Upper lobe of left lung (tissue), 6 donors: ENCODE measurements around the gene ZNF292. TPM values are rescaled to one million over a fixed set of nuclear protein-coding genes. Genes with fewer than 3 reads are reported as not detected.

ENCODE experiments used
- ATAC-seq, 2 donors: fragments of 200-7000 bp; cut with Tn5 transposase; one replicate each; pipeline ENCODE4 v1.9.1; 2022; ENCODE audit warnings: mild to moderate bottlenecking in 2 of 2, moderate library complexity in 2 of 2; ENCODE audit not compliant: low FRiP score in 2 of 2
- DNase-seq, 2 donors: peaks; one replicate each; pipeline ENCODE4 v3.0.0-alpha.2; 2019 to 2020
- H3K27ac ChIP-seq, 4 donors: fragments of 200-600 bp; sonication (generic); one replicate each; pipeline ENCODE4 v1.5.1; 2016 to 2019
- H3K27me3 ChIP-seq, 4 donors: fragments of 200-600 bp; sonication (generic); one replicate each; pipeline ENCODE4 v1.5.1; 2017 to 2019
- H3K36me3 ChIP-seq, 4 donors: fragments of 200-600 bp; sonication (generic); one replicate each; pipeline ENCODE4 v1.5.1; 2016 to 2019
- H3K4me1 ChIP-seq, 4 donors: fragments of 200-600 bp; sonication (generic); one replicate each; pipeline ENCODE4 v1.5.1; 2018 to 2019
- H3K4me3 ChIP-seq, 4 donors: fragments of 200-600 bp; sonication (generic); one replicate each; pipeline ENCODE4 v1.5.1; 2017 to 2019; ENCODE audit warnings: mild to moderate bottlenecking in 2 of 4, moderate library complexity in 1 of 4
- H3K9me3 ChIP-seq, 4 donors: fragments of 200-600 bp; sonication (generic); one replicate each; pipeline ENCODE4 v1.5.1; 2018 to 2019
- CTCF ChIP-seq, 6 experiments: fragments of 450-650 bp in 4 of 6; fragments of 200-600 bp in 2 of 6; sonication (generic) in 2 of 6; IDR thresholded peaks; one replicate each; pipeline ENCODE4 v1.5.1; 2016 to 2019; ENCODE audit warnings: antibody characterized with exemption in 6 of 6
- EP300 ChIP-seq, 4 donors: sonication (generic); formaldehyde crosslinking; IDR thresholded peaks; one replicate each; pipeline ENCODE4 v1.5.1; 2017; ENCODE audit warnings: antibody characterized with exemption in 4 of 4, control low read depth in 2 of 4
- POLR2A ChIP-seq, 4 donors: fragments of 450-650 bp; IDR thresholded peaks; one replicate each; pipeline ENCODE4 v1.5.1; 2016 to 2017; ENCODE audit warnings: antibody characterized with exemption in 4 of 4, mild to moderate bottlenecking in 2 of 4
- POLR2AphosphoS5 ChIP-seq, 2 donors: sonication (generic); formaldehyde crosslinking; IDR thresholded peaks; one replicate each; pipeline ENCODE4 v1.5.1; 2017; ENCODE audit warnings: antibody characterized with exemption in 2 of 2
- WGBS, 2 donors: methylation state at CpG; one replicate each; pipeline ENCODE4 v1.1.5; 2017 to 2018; 5-methylcytosine and 5-hydroxymethylcytosine counted together
- total RNA-seq, 6 donors: library from RNA; depleted of rRNA in 4 of 6; stranded (reverse); fragments of >200 nt in 4 of 6; gene quantifications; one replicate each; pipeline versions ENCODE4 v1.1.0 to v1.2.1, GENCODE V29; 2016 to 2021
- donor health status: DM: no; HTN: no; CAD: no; lungs with moderate emphysema.
- donor health status: DM: no; HTN: yes; CAD: no; lungs with severe emphysema.

ZNF292 gene
- total RNA-seq, 6 donors from 2014 or later: 19.9 to 60.8 (median 32.0) TPM

- no peaks in the 10 kb centered on the region for H3K27me3 ChIP-seq
- no peaks in the 10 kb centered on the region for H3K9me3 ChIP-seq
- no peaks in the 10 kb centered on the region for H3K36me3 ChIP-seq
- TF ChIP-seq POLR2A (IDR thresholded peaks at IDR 0.05): no peak
- TF ChIP-seq EP300 (IDR thresholded peaks at IDR 0.05): no peak
- no peak for TF ChIP-seq CTCF (IDR thresholded peaks at IDR 0.05)
- TF ChIP-seq POLR2AphosphoS5 (IDR thresholded peaks at IDR 0.05): no peak
- DNase-seq: no peak
- ATAC-seq: no peak
- H3K27ac ChIP-seq: no peak overlapping the region
- no peak overlapping the region for H3K4me3 ChIP-seq
- no peaks in the 10 kb centered on the region for H3K4me1 ChIP-seq
Observed at GRCh38 chr6:87277123-87277522, 121.8 kb downstream of the ZNF292 start.

GRCh38 chr6:87279196-87279595, 123.8 kb downstream of the ZNF292 start:
- Histone ChIP-seq H3K27me3 (no peaks in the 10 kb centered on the region), H3K9me3 (no peaks in the 10 kb centered on the region), H3K36me3 (no peaks in the 10 kb centered on the region), H3K27ac (no peak overlapping the region), H3K4me1 (no peaks in the 10 kb centered on the region), H3K4me3 (no peak overlapping the region)
- 50 to 61% methylated on average over 1 to 2 of the region's 2 CpGs for WGBS, 2 donors
- DNase-seq: no peak
- no peak for ATAC-seq
- TF ChIP-seq POLR2A (IDR thresholded peaks at IDR 0.05) (no peak), CTCF (IDR thresholded peaks at IDR 0.05) (no peak), EP300 (IDR thresholded peaks at IDR 0.05) (no peak), POLR2AphosphoS5 (IDR thresholded peaks at IDR 0.05) (no peak)

GRCh38 chr6:87281426-87281825, 126.1 kb downstream of the ZNF292 start:
- ATAC-seq: no peak
- Histone ChIP-seq H3K36me3 (no peaks in the 10 kb centered on the region), H3K27me3 (no peaks in the 10 kb centered on the region), H3K27ac (no peak overlapping the region), H3K9me3 (no peaks in the 10 kb centered on the region), H3K4me1 (no peaks in the 10 kb centered on the region), H3K4me3 (no peak overlapping the region)
- WGBS, 2 donors: 41 to 85% methylated on average over 1 of the region's 1 CpG
- no peak for DNase-seq
- TF ChIP-seq POLR2A (IDR thresholded peaks at IDR 0.05) (no peak), POLR2AphosphoS5 (IDR thresholded peaks at IDR 0.05) (no peak), CTCF (IDR thresholded peaks at IDR 0.05) (no peak), EP300 (IDR thresholded peaks at IDR 0.05) (no peak)

GRCh38 chr6:87282743-87283142, 127.4 kb downstream of the ZNF292 start:
- no peaks in the 10 kb centered on the region for H3K27me3 ChIP-seq
- ATAC-seq (no peak), DNase-seq (no peak)
- H3K9me3 ChIP-seq: no peaks in the 10 kb centered on the region
- no peak overlapping the region for H3K4me3 ChIP-seq
- 93 to 97% methylated on average over 1 of the region's 1 CpG for WGBS, 2 donors
- no peak overlapping the region for H3K27ac ChIP-seq
- H3K36me3 ChIP-seq: no peaks in the 10 kb centered on the region
- no peaks in the 10 kb centered on the region for H3K4me1 ChIP-seq
- TF ChIP-seq CTCF (IDR thresholded peaks at IDR 0.05): no peak
- no peak for TF ChIP-seq EP300 (IDR thresholded peaks at IDR 0.05)
- no peak for TF ChIP-seq POLR2AphosphoS5 (IDR thresholded peaks at IDR 0.05)
- no peak for TF ChIP-seq POLR2A (IDR thresholded peaks at IDR 0.05)

GRCh38 chr6:87283461-87283860, 128.1 kb downstream of the ZNF292 start:
- no peak overlapping the region for H3K27ac ChIP-seq

More at GRCh38 chr6:87283461-87283860, 128.1 kb downstream of the ZNF292 start:
- WGBS, 2 donors: 78 to 79% methylated on average over 3 of the region's 3 CpGs
- no peaks in the 10 kb centered on the region for H3K9me3 ChIP-seq
- no peaks in the 10 kb centered on the region for H3K4me1 ChIP-seq
- no peak overlapping the region for H3K4me3 ChIP-seq
- H3K36me3 ChIP-seq: no peaks in the 10 kb centered on the region
- TF ChIP-seq EP300 (IDR thresholded peaks at IDR 0.05) (no peak), POLR2A (IDR thresholded peaks at IDR 0.05) (no peak), POLR2AphosphoS5 (IDR thresholded peaks at IDR 0.05) (no peak), CTCF (IDR thresholded peaks at IDR 0.05) (no peak)
- no peak for ATAC-seq
- H3K27me3 ChIP-seq: no peaks in the 10 kb centered on the region
- DNase-seq: no peak
